ENCODE data around the gene ERBB4.
"Not testable (repeated sequence)": the region's sequence is repeated elsewhere in the genome, so short reads cannot be mapped to it uniquely, and the experiment has no call there.

The ERBB4 gene

DNA sequence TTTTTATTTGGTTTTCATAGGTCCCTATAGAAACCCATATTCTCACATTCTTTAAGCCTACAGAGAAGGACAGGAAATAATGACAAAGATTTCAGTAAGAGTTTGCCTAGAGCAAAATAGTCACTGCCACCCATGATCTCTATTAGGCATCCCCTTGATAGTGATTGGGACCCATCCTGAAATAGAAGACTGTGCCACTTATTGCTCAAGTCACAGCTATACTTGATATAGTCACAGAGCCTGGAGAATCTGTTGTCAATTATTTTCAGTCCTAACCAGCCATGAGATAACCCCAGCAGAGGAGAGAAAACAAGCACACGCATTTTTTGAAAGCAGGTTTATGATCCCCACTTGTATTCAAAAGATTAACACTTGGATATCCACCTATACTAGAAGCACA, 8.2 kb downstream of the ERBB4 start:
- no peak for DNase-seq (ENCODE audit: low read depth in 3 of 3, low spot score in 1 of 3)

DNA sequence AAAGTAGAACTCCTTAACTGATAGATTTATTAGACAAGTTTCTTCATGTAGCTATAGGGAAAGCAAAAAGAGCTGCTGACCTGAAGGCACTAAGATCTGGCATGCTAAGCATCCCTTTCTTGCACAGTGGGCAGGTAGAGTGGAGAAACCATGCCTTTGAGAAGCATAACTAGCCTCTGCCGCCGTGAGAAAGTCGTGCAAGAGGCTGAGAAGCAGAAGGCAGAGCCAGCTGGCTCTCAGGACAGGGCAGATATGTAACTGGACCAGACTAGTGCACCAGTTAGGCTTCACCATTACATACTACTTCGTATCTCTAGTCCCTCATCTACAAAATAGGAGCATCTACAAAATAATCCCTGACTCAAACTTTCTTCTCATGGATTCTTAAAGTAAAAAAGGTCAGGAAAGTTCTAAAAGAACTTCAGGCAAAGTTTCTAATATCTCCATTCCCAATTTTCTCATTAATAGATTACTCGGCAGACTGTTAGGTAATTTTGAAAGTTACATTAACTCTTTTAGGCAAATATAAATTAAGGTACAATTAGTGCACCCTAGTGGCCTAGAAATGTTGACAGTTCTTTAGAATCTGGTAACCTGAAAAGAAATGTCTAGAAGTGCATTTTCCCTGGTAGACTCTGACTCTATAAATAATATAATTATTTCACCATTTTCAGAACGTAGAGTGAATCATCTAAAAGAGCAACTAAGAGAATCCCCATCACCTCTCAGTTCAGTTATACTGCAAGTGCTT, 10.3 kb downstream of the ERBB4 start:
- no peak for DNase-seq (ENCODE audit: low read depth in 3 of 3, low spot score in 1 of 3)

DNA sequence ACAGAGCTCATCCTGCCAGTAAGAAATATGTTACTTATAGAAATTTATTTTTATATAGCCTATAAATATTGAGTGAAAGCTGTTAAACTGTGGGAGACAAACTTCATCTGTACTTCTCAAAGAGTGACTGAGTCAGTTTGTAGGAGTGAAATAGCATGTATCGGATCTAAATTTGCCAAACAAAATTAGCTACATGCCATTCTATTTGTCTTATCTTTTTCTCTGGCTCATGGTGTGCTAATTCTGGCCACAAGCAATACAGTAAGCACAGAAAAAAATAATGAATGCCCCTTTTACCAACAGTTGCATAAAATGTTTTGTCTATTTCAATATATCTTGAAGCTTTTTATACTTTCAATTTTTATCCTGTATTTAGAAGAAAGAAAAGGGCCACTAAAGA, 12.5 kb downstream of the ERBB4 start:
- DNase-seq (ENCODE audit: low read depth in 3 of 3, low spot score in 1 of 3): no peak

DNA sequence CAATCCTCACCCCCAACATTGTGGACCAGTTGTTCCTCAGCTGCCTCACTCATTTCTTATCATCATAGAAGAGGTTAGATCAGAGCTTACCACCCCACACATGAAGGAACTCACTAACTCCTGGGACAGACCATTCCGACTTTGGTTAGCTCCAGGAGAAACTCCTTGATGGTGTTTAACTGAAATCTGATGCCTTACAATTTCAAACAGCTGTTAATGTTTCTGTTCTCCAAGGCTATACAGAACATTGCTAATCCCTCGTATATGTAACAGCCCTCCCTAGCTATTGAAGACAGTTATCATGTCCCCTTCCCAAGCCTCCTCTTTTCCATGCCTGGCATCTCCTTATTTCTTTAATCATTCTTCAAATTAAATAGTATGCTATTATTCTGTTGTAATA, 14.8 kb downstream of the ERBB4 start:
- no peak for DNase-seq (ENCODE audit: low read depth in 3 of 3, low spot score in 1 of 3)

- DNase-seq (ENCODE audit: low read depth in 3 of 3, low spot score in 1 of 3): no peak
Observed at GRCh38 chr2:212520340-212520739, 18.3 kb downstream of the ERBB4 start.

DNA sequence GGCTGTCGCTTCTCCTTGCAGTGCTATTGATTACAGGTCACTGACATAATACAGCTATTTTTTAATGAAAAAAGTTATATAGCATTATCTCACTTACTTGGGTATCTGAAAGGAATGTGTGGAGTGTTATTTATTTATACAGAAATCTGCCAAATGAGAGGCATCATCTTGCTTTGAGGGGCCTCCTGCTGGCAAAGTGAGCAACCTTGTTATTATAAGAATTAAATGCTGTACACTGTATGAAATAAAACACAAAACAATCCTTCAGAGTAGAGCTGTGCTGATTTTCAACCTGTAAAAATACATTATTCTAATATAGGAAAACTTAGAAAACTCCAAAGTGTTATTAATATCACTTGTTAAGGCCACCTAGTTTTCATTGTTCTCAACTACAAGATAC, 20.9 kb downstream of the ERBB4 start:
- DNase-seq (ENCODE audit: low read depth in 3 of 3, low spot score in 1 of 3): no peak

- no peak for DNase-seq (ENCODE audit: low read depth in 3 of 3, low spot score in 1 of 3)
Observed at GRCh38 chr2:212505586-212505985, 33.0 kb downstream of the ERBB4 start.

DNA sequence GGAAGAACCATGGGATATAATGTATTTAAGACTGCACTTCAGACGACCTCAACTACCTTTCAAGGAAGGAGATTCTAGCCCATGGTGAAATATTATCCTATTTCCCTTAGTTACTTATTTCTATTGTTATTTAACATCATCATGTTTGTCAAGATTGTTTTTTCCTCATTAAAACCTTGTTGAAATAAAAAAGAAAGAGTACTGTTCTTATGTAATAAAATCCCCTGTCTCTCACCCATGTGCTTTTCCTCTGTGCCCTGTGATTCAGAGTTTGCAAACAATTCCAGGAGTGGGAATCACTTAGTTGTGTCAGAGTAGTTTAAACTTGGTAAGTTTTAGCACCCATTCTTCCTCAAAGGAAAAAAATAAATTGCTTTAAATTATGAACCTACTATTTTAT, 43.6 kb downstream of the ERBB4 start:
- no peak for DNase-seq (ENCODE audit: low read depth in 3 of 3, low spot score in 1 of 3)

- DNase-seq (ENCODE audit: low read depth in 3 of 3, low spot score in 1 of 3): no peak
Observed at GRCh38 chr2:212494418-212495020, 44.1 kb downstream of the ERBB4 start.

DNA sequence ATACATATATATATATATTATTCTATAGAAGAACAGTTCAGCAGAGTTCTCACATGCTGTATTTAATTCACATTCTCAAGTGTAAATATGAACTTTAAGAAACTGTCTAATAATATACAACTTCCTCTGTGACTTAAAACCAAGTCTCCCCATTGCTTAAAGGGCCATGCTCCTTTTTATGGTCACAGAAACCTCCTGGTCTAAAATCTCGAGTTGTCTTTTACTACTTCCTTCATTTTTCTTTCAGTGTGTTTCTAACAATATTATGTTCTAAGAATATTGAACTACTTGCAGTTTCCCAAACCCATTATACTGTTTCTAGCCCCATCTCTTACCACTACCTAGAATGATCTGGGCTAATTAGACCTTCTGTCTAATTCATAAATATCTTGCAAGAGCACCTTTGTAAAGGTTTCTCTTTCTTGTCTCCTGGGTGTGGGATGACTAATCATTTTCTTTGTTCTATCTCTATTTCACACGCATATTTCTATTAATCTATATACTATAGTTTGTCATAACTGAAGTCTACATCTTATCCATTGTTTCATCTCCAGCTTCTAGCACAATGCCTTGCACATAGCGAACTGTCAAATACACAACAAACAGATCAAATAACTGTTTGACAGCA, 48.8 kb downstream of the ERBB4 start:
- DNase-seq (ENCODE audit: low read depth in 3 of 3, low spot score in 1 of 3): no peak

DNA sequence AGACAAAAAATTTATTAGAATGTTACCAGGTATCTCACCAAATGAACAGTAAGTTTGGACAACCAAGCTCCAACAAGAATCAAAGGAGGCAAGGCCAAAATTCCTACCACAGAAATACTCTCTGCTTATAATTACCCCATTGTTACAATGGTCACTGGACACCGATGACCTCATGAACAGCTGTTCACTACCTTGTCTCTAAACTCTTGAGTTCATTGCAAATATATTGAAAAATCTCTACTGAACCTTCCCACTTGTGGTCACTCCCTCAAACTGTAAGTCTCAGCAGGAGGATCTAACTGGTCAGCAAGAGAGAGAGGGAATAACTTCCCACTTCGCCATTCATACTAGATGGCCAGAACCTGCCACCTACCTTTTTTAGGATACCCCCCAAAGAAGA, 50.0 kb downstream of the ERBB4 start:
- DNase-seq (ENCODE audit: low read depth in 3 of 3, low spot score in 1 of 3): no peak

GRCh38 chr2:212484563-212485080, 54.0 kb downstream of the ERBB4 start:
- DNase-seq (ENCODE audit: low read depth in 3 of 3, low spot score in 1 of 3): no peak

GRCh38 chr2:212480447-212480846, 58.2 kb downstream of the ERBB4 start:
- DNase-seq (ENCODE audit: low read depth in 3 of 3, low spot score in 1 of 3): no peak

DNA sequence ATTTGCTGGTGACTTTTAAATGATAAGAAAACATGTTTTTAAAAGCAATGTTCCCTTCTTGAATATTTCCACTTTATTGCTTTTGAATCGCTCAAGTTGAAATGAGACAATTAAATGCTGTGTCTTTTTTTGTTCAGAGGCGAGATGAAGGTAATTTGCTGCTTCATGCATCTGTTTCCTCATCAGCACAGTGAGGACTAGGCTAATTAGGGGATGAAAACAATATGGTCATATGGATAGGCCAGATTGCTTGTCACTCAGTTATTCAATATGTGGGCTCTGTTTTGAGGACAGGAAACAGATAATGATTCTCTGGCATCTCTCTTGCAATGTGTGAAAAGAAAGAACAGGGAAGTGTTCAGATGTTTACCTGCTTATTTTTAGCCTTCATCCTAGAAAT, 61.0 kb downstream of the ERBB4 start:
- no peak for DNase-seq (ENCODE audit: low read depth in 3 of 3, low spot score in 1 of 3)

DNA sequence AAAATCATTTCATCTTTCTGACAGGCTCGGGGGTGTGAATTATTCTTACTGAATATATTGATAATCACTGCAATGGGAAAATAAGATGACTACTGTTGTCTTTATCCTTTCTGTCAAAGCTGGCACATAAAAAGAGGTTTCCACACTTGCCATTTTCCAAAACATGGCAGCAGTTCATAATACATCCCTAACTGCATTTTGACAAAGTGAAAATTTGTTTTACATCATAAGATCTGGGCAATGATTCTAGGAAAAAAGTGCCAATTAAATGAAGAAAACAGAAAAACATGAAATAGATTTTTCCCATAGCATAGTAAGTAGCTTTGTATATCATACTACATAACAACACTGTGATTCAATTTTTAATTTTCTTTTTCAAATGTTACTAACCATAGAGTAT, 65.4 kb downstream of the ERBB4 start:
- DNase-seq (ENCODE audit: low read depth in 3 of 3, low spot score in 1 of 3): no peak

DNA sequence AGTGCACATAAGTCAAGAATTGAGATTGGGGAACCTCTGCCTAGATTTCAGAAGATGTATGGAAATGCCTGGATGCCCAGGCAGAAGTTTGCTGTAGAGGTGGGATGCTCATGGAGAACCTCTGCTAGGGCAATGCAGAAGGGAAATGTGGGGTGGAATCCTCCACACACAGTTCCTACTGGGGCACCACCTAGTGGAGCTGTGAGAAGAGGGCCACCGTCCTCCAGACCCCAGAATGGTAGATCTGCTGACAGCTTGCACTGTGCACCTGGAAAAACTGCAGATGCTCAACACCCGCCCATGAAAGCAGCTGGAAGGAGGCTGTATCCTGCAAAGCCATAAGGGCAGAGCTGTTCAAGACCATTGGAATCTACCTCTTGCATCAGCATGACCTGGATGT, 71.1 kb downstream of the ERBB4 start:
- not testable (repeated sequence) for DNase-seq (ENCODE audit: low read depth in 3 of 3, low spot score in 1 of 3)

GRCh38 chr2:212465456-212465855, 73.1 kb downstream of the ERBB4 start:
- no peak for DNase-seq (ENCODE audit: low read depth in 3 of 3, low spot score in 1 of 3)

- not testable (repeated sequence) for DNase-seq (ENCODE audit: low read depth in 3 of 3, low spot score in 1 of 3)
Observed at GRCh38 chr2:212461708-212462107, 76.9 kb downstream of the ERBB4 start.

DNA sequence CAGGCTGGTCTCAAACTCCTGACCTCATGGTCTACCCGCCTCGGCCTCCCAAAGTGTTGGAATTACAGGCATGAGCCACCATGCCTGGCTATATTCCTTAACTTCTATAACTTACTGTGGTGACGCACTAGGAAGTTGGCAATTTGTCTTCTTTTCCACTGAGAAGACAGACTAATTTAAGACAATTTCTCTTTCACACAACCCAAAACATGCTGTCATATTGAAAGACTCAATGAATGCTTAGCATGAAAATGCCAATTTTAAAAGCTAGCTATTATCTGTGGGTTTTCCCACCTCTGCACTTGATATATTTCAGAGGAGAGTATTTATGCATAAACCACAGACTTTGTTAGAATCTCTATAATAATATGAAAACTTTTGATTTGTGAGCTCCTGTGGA, 84.5 kb downstream of the ERBB4 start:
- DNase-seq (ENCODE audit: low read depth in 3 of 3, low spot score in 1 of 3): no peak

DNA sequence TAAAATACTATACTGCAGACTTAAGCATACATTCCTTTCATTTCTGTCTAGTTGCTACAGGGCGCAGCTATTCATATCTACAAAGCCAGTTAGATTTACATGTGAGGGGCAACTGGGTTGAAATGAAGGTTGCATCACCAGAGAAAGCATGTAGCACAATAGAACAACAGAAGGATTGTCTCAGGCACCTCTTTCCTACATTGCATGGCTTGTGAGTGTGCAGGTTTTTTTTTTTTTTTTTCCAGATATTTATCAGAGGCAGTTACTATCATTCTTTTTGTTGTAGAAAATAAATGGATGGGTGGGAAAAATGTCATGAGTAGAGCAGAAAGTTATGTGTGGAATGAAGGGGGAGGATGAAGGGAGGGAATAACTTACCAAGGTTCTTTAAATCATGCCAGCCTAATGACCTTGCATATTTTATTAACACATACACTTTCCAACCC, 86.8 kb downstream of the ERBB4 start:
- no peak for DNase-seq (ENCODE audit: low read depth in 3 of 3, low spot score in 1 of 3)

DNA sequence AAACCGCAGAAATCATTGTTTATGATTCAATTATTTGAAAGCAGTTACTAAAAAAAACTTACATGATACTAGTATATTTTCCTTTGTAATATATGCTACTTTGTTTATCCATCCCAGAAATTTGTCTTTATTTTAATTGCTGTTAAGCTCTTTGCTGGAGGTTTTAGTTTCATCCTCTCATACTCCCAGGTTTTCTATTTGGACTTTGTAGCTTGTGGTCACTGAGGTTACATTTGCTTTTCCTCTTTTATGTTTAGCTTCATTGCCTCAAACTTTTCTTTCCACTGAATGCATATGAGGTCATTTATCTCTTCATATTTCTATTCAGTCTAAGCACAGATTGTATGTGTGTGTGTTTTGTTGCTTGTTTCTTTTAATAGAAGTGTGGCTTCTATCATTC, 89.9 kb downstream of the ERBB4 start:
- no peak for DNase-seq (ENCODE audit: low read depth in 3 of 3, low spot score in 1 of 3)

- DNase-seq (ENCODE audit: low read depth in 3 of 3, low spot score in 1 of 3): no peak
Observed at GRCh38 chr2:212441821-212442220, 96.8 kb downstream of the ERBB4 start.

Data from stimulated activated CD4-positive, alpha-beta T cell treated with anti-CD3 and anti-CD28 coated beads, TNF-alpha, amount 100 ng/mL, for 1 hour (primary cell).